ENCODE data around the gene BOK. TPM values are rescaled to one million over a fixed set of nuclear protein-coding genes. Genes with fewer than 3 reads are reported as not detected.

The BOK gene
- total and polyA plus RNA-seq, 2 of the 13 experiments (the other 11 are each of a cell fraction or from before 2014, with no cell fraction given), result 35.5 to 39.2 TPM

- no peak for TF ChIP-seq NFE2L2 (IDR thresholded peaks at IDR 0.05; ENCODE audit: low read length)
- no peak for TF ChIP-seq ZNF44 (CRISPR knock-in tag; IDR thresholded peaks at IDR 0.05)
- peak; percentile 20 for TF ChIP-seq SKI (IDR thresholded peaks at IDR 0.05; ENCODE audit: partially characterized antibody)
- 0 out of 2 replicates have a peak, but pooled peaks have one; percentile 54 for TF ChIP-seq ZNF550 (CRISPR knock-in tag; IDR thresholded peaks at IDR 0.05; ENCODE audit: borderline replicate concordance)
- no peak for TF ChIP-seq SOX13 (IDR thresholded peaks at IDR 0.05)
- peak in 1 of 2 experiments; percentile 21; a peak in 1 of 4 replicates for TF ChIP-seq SOX13 (CRISPR knock-in tag; conservative IDR thresholded peaks at IDR 0.05 in 1 of 2, IDR thresholded peaks at IDR 0.05 in 1 of 2)
- TF ChIP-seq ATF4 (CRISPR knock-in tag; IDR thresholded peaks at IDR 0.05), result no peak
- TF ChIP-seq, protein P1, sequence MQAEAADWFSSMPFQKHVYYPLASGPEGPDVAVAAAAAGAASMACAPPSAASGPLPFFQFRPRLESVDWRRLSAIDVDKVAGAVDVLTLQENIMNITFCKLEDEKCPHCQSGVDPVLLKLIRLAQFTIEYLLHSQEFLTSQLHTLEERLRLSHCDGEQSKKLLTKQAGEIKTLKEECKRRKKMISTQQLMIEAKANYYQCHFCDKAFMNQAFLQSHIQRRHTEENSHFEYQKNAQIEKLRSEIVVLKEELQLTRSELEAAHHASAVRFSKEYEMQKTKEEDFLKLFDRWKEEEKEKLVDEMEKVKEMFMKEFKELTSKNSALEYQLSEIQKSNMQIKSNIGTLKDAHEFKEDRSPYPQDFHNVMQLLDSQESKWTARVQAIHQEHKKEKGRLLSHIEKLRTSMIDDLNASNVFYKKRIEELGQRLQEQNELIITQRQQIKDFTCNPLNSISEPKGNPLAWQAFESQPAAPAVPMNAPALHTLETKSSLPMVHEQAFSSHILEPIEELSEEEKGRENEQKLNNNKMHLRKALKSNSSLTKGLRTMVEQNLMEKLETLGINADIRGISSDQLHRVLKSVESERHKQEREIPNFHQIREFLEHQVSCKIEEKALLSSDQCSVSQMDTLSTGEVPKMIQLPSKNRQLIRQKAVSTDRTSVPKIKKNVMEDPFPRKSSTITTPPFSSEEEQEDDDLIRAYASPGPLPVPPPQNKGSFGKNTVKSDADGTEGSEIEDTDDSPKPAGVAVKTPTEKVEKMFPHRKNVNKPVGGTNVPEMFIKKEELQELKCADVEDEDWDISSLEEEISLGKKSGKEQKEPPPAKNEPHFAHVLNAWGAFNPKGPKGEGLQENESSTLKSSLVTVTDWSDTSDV (CRISPR knock-in tag; IDR thresholded peaks at IDR 0.05), result no peak
- TF ChIP-seq ZMYM4 (CRISPR knock-in tag; IDR thresholded peaks at IDR 0.05), result no peak
- TF ChIP-seq TBL1XR1 (IDR thresholded peaks at IDR 0.05; ENCODE audit: borderline replicate concordance, low read length, partially characterized antibody), result no peak
- peak; percentile 94 for TF ChIP-seq THRA (CRISPR knock-in tag; IDR thresholded peaks at IDR 0.05; ENCODE audit: borderline replicate concordance)
- no peak for TF ChIP-seq CREB1 (IDR thresholded peaks at IDR 0.05)
- no peak for TF ChIP-seq CREB1 (CRISPR knock-in tag; IDR thresholded peaks at IDR 0.05)
- TF ChIP-seq, protein P2, sequence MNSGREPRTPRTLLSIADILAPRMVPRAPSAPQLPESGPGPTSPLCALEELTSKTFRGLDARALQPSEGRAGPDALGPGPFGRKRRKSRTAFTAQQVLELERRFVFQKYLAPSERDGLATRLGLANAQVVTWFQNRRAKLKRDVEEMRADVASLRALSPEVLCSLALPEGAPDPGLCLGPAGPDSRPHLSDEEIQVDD (CRISPR knock-in tag; IDR thresholded peaks at IDR 0.05; ENCODE audit: borderline replicate concordance), result no peak
- TF ChIP-seq ATF3 (CRISPR knock-in tag; IDR thresholded peaks at IDR 0.05), result no peak
- peak; percentile 16; the same call in 1 of the 2 replicates for TF ChIP-seq ZMYM3 (CRISPR knock-in tag; IDR thresholded peaks at IDR 0.05)
- peak; percentile 62 for TF ChIP-seq HNF4A (CRISPR knock-in tag; IDR thresholded peaks at IDR 0.05)
- no peak for TF ChIP-seq ZBTB10 (CRISPR knock-in tag; IDR thresholded peaks at IDR 0.05; ENCODE audit: borderline replicate concordance)
- peak; percentile 84; the same call in 1 of the 2 replicates for TF ChIP-seq MTA1 (CRISPR knock-in tag; IDR thresholded peaks at IDR 0.05; ENCODE audit: borderline replicate concordance)
- no peak for TF ChIP-seq AHR (CRISPR knock-in tag; IDR thresholded peaks at IDR 0.05)
- TF ChIP-seq CBX5 (CRISPR knock-in tag; IDR thresholded peaks at IDR 0.05; ENCODE audit: borderline replicate concordance), result no peak
- TF ChIP-seq RFXAP (CRISPR knock-in tag; IDR thresholded peaks at IDR 0.05; ENCODE audit: borderline replicate concordance), result no peak
Measured at GRCh38 chr2:241534701-241535375, 23.7 kb upstream of the BOK start (continued).
